ENCODE measurements around the gene GOPC.
A peak's percentile ranks its signal among the peaks of the same experiment; 100 is the strongest.

Gene GOPC

GRCh38 chr6:117595099-117595923 lies 7.0 kb downstream of the GOPC start:
- DNase-seq (ENCODE audit: low spot score): no peak

- DNase-seq (ENCODE audit: low spot score): no peak
Observed at GRCh38 chr6:117592983-117593759, 9.1 kb downstream of the GOPC start.

GRCh38 chr6:117591405-117591804 lies 10.9 kb downstream of the GOPC start:
- no peak for DNase-seq (ENCODE audit: low spot score)

- no peak for DNase-seq (ENCODE audit: low spot score)
Observed at GRCh38 chr6:117590447-117590846, 11.9 kb downstream of the GOPC start.

DNA sequence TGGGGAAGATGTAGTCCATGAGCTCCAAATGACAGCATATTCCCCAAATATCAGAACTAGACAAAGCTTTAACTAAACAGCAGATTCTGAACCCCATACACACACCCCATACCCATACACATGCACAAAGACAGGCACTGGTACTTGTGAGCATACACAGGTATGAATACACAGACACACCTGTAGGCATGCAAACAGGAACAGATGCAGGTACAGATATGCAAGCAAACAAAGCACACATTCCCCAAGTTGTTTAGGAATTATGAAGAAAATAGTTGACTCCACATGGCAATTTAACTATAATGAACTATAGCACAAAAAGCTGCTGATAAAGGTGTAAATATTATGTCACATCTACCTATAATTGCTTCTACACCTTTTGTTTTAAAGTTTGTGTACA lies 16.7 kb downstream of the GOPC start:
- no peak for DNase-seq (ENCODE audit: low spot score)

- DNase-seq (ENCODE audit: low spot score): no peak
Observed at GRCh38 chr6:117574198-117574597, 28.1 kb downstream of the GOPC start.

GRCh38 chr6:117573006-117573680 lies 29.2 kb downstream of the GOPC start:
- no peak for DNase-seq (ENCODE audit: low spot score)

- DNase-seq (ENCODE audit: low spot score): peak; percentile 53
Observed at GRCh38 chr6:117568831-117569410, 33.4 kb downstream of the GOPC start.

DNA sequence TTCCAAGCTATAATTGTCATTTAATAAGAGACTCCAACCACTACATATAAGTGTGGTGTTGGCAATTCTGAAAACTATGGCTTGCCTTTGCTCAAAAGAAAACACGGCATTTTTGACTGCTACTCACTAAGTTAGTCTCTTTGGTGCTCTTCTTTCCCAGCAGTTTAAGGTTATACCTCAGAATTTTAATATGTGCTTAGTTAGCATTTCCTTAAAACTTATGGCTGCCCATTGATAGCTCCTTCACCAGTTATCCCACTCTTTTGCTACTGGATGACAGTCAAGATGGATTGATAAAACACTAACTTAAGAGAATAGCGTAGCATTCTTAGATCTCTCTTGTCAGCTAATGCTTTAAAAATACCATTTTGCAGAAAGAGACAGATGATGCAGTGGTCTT lies 34.1 kb downstream of the GOPC start:
- DNase-seq (ENCODE audit: low spot score): no peak

DNA sequence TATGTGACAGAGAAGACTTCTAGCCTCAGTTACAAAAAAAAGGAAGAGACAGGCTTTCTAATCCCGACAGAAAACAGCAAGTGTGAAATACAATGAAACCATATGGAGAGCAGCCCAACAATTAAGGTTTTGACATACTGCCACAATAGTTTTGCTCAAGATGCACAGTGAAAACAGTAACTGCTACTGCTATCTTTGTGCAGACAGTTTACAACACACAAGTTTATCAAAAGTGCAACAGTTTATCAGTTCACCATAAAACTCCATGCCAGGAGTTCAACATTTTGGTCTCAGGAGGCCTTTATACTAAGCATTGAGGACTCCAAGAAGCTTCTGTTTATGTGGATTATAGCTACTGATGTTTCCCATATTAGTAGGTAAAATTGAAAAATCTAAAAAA lies 37.6 kb downstream of the GOPC start:
- no peak for DNase-seq (ENCODE audit: low spot score)

GRCh38 chr6:117561128-117561527 lies 41.2 kb downstream of the GOPC start:
- no peak for DNase-seq (ENCODE audit: low spot score)

- no peak for DNase-seq (ENCODE audit: low spot score)
Observed at GRCh38 chr6:117559299-117559698, 43.0 kb downstream of the GOPC start.

DNA sequence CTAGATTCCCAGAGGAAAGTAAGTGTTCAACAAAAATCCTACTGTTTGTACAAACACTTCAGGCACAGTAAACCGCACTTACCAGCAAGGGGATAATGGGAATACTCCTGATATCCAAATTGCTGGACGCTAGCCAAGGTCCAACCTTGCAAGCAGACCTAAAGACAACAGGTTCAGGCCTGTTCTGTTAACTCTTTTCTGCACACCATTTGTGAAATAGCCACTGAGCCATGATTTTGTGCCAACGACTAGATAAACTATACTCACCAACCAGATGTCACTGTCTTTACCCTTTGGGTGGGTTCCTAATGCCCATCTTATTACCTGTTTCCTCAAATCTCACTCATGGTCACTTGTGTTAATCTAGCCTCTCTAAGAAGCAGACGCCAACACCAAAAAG lies 43.5 kb downstream of the GOPC start:
- DNase-seq (ENCODE audit: low spot score): no peak

- no peak for DNase-seq (ENCODE audit: low spot score)
Observed at GRCh38 chr6:117557951-117558350, 44.4 kb downstream of the GOPC start.

- DNase-seq (ENCODE audit: low spot score): peak; percentile 50
Observed at GRCh38 chr6:117555882-117556498, 46.3 kb downstream of the GOPC start.

- DNase-seq (ENCODE audit: low spot score): no peak
Observed at GRCh38 chr6:117555262-117555849, 47.0 kb downstream of the GOPC start.

GRCh38 chr6:117553142-117553541 lies 49.2 kb downstream of the GOPC start:
- DNase-seq (ENCODE audit: low spot score): no peak

- DNase-seq (ENCODE audit: low spot score): no peak
Observed at GRCh38 chr6:117552618-117553017, 49.7 kb downstream of the GOPC start.

- DNase-seq (ENCODE audit: low spot score): no peak
Observed at GRCh38 chr6:117550618-117551242, 51.6 kb downstream of the GOPC start.

DNA sequence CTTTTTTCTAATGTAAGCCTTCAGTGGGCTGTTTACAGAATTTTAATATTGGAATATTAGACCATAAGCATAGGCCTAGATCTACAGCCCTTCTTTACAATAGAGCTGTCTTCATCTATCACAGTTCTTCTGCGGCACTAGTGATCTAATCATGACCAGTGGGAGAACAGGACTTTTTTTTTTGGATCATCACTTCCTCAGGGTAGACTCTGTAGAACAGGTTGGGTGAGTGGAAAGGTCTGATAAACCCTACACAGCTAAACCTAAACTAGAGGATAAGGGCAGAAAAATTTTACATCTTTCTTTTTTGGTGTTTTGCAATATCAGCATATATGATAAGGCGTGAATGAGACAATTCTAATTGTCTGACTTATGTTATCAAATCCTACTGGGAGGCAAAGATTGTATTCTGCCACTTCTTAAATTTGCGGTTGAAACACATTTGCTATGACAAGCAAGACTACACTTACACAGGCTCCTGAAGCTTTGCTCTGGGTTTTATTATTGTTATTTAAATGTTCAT lies 52.2 kb downstream of the GOPC start:
- DNase-seq (ENCODE audit: low spot score): no peak

DNA sequence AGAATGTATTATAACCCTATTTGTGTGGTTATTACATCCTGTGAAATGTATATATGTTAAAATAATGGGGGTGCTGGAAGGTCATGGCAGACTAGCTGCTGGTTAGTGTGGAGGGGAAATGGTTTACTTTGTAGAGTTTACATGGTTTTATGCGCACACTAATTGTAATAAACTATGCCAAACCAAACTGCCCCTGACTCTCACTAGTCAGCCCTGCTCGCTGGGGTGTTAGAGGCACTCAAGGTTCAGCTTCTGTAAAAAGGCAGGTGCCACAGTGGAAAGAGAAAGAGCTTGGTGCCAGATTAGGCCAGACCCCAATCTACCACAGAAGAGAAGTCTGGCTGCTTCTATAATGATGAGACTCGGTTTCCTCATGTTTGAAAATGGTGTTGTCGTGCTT lies 52.7 kb downstream of the GOPC start:
- DNase-seq (ENCODE audit: low spot score): no peak
